SK-N-SH (cell line): ENCODE measurements around the gene FAM227B. TPM values are rescaled to one million over a fixed set of nuclear protein-coding genes. Genes with fewer than 3 reads are reported as not detected.
"Not testable (repeated sequence)": the region's sequence is repeated elsewhere in the genome, so short reads cannot be mapped to it uniquely, and the experiment has no call there.

Experiments
- CTCF ChIA-PET: fragments of 300-600, 350-600 bp; formaldehyde crosslinking; extraction: SDS; loops from one replicate; lab custom pipeline; 2021; lab: Yijun Ruan, JAX
- POLR2A ChIA-PET: fragments of 350-600 bp; sonication (Branson Sonifier 250); formaldehyde crosslinking; extraction: SDS; loops from one replicate; lab custom pipeline; 2020; ENCODE audit warnings: antibody characterized with exemption, inconsistent platforms; lab: Yijun Ruan, JAX
- DNase-seq: peaks from one replicate; pipeline ENCODE4 v3.0.0; 2012
- H2AFZ ChIP-seq: fragments of 200-600 bp; sonication (generic); 2 replicates; pipeline ENCODE4 v1.8.1; 2016; ENCODE audit warnings: antibody characterized with exemption, mild to moderate bottlenecking, low read depth
- H3F3A ChIP-seq: fragments of 200-600 bp; sonication (generic); replicated peaks from 2 replicates; pipeline ENCODE3; 2016; ENCODE audit warnings: antibody characterized with exemption, mild to moderate bottlenecking; ENCODE audit not compliant: insufficient read depth
- H3K27ac ChIP-seq, 2 experiments: fragments of 200-500 bp in 1 of 2; fragments of 200-600 bp in 1 of 2; sonication (Bioruptor generic) in 1 of 2; sonication (generic), shearing (Covaris generic) in 1 of 2; 2 replicates each; pipeline versions ENCODE4 v1.5.1 to v1.6.1; 2014 to 2016; ENCODE audit warnings: low read depth in 2 of 2, inconsistent platforms in 1 of 2, low read length in 1 of 2, mild to moderate bottlenecking in 1 of 2, mixed read lengths in 1 of 2
- H3K27me3 ChIP-seq: fragments of 200-600 bp; sonication (generic), shearing (Covaris generic); 2 replicates; pipeline ENCODE4 v1.6.1; 2016; ENCODE audit warnings: mixed run types; ENCODE audit not compliant: insufficient read depth
- H3K36me3 ChIP-seq, 2 experiments: fragments of 200-500 bp in 1 of 2; fragments of 200-600 bp in 1 of 2; sonication (Bioruptor generic) in 1 of 2; sonication (generic) in 1 of 2; replicated peaks in 1 of 2; 2 replicates each; pipeline versions ENCODE3 to v1.5.1; 2014 to 2016; ENCODE audit warnings: low read length in 1 of 2, mild to moderate bottlenecking in 1 of 2; ENCODE audit not compliant: insufficient read depth in 2 of 2, control insufficient read depth in 1 of 2
- H3K4me1 ChIP-seq, 2 experiments: fragments of 200-500 bp in 1 of 2; fragments of 200-600 bp in 1 of 2; sonication (Bioruptor generic) in 1 of 2; sonication (generic), shearing (Covaris generic) in 1 of 2; 2 replicates each; pipeline versions ENCODE4 v1.5.1 to v1.6.1; 2014 to 2016; ENCODE audit warnings: low read depth in 1 of 2, low read length in 1 of 2, mixed run types in 1 of 2; ENCODE audit not compliant: insufficient read depth in 2 of 2, control insufficient read depth in 1 of 2
- H3K4me2 ChIP-seq: fragments of 200-600 bp; sonication (generic), shearing (Covaris generic); 2 replicates; pipeline ENCODE4 v1.6.1; 2017; ENCODE audit warnings: mixed run types
- H3K4me3 ChIP-seq, 2 experiments: fragments of 200-500 bp in 1 of 2; fragments of 200-600 bp in 1 of 2; sonication (Bioruptor generic) in 1 of 2; sonication (generic), shearing (Covaris generic) in 1 of 2; 2 replicates each; pipeline versions ENCODE4 v1.5.1 to v1.8.1; 2014 to 2016; ENCODE audit warnings: low read depth in 2 of 2, inconsistent platforms in 1 of 2, low read length in 1 of 2, mild to moderate bottlenecking in 1 of 2, mixed read lengths in 1 of 2, moderate library complexity in 1 of 2
- H3K79me2 ChIP-seq: fragments of 200-600 bp; sonication (generic); 2 replicates; pipeline ENCODE4 v1.8.1; 2017; ENCODE audit warnings: mild to moderate bottlenecking; ENCODE audit not compliant: insufficient read depth
- H3K9ac ChIP-seq: fragments of 200-600 bp; sonication (generic); 2 replicates; pipeline ENCODE4 v1.6.1; 2017; ENCODE audit warnings: mixed run types
- H3K9me2 ChIP-seq: fragments of 200-600 bp; sonication (generic); 2 replicates; pipeline ENCODE4 v1.6.1; 2017; ENCODE audit warnings: mixed run types
- H3K9me3 ChIP-seq: fragments of 200-600 bp; sonication (generic); 2 replicates; pipeline ENCODE4 v1.6.1; 2017; ENCODE audit warnings: mixed run types, mild to moderate bottlenecking, moderate library complexity
- H4K20me1 ChIP-seq: fragments of 200-600 bp; sonication (generic); 2 replicates; pipeline ENCODE4 v1.6.1; 2017; ENCODE audit warnings: mild to moderate bottlenecking, mixed run types; ENCODE audit not compliant: insufficient read depth
- GABPA ChIP-seq: IDR thresholded peaks from 2 replicates; pipeline ENCODE4 v1.4.0; 2012; ENCODE audit warnings: low read depth, mild to moderate bottlenecking
- GATA2 ChIP-seq: sonication (generic); formaldehyde crosslinking; IDR thresholded peaks from 2 replicates; pipeline ENCODE4 v1.5.0; 2020; ENCODE audit warnings: mild to moderate bottlenecking, missing genetic modification reagents
- JUND ChIP-seq: IDR thresholded peaks from 2 replicates; pipeline ENCODE4 v1.4.0; 2012
- POLR2AphosphoS5 ChIP-seq: IDR thresholded peaks from 2 replicates; pipeline ENCODE4 v1.6.1; 2012; ENCODE audit warnings: low read depth, low read length
- RCOR1 ChIP-seq: fragments of 150-350 bp; IDR thresholded peaks from 2 replicates; pipeline ENCODE4 v1.6.1; 2017; ENCODE audit warnings: antibody characterized with exemption, low read length
- TAF1 ChIP-seq: IDR thresholded peaks from 2 replicates; pipeline ENCODE4 v1.6.1; 2012; ENCODE audit warnings: low read depth, mild to moderate bottlenecking, low read length, moderate library complexity, borderline replicate concordance
- TEAD4 ChIP-seq: IDR thresholded peaks from 2 replicates; pipeline ENCODE4 v1.4.0; 2012; ENCODE audit warnings: mild to moderate bottlenecking, borderline replicate concordance; ENCODE audit not compliant: insufficient read depth
- YY1 ChIP-seq: IDR thresholded peaks from 2 replicates; pipeline ENCODE4 v1.4.0; 2012; ENCODE audit warnings: low read depth, mild to moderate bottlenecking
- WGBS: methylation state at CpG from one replicate; pipeline ENCODE4 v1.1.6; 2017; ENCODE audit warnings: low lambda C conversion rate; 5-methylcytosine and 5-hydroxymethylcytosine counted together
- polyA plus RNA-seq, 3 experiments: library from polyadenylated mRNA; depleted of rRNA; stranded (reverse); fragments of >200 nt; gene quantifications; 2 replicates each; pipeline ENCODE4 v1.2.3, GENCODE V29; 2012
- TF ChIP-seq, protein P1 (sequence below): IDR thresholded peaks from 2 replicates; pipeline ENCODE4 v1.6.1; 2012; ENCODE audit warnings: mild to moderate bottlenecking, low read depth, low read length, moderate library complexity
- TF ChIP-seq, protein P2 (sequence below): IDR thresholded peaks from 2 replicates; pipeline ENCODE4 v1.4.0; 2012; ENCODE audit warnings: low read depth, borderline replicate concordance
- TF ChIP-seq, protein P3 (sequence below): fragments of 150-350 bp; IDR thresholded peaks from 2 replicates; pipeline ENCODE4 v1.6.1; 2017; ENCODE audit warnings: antibody characterized with exemption, low read length, low read depth, borderline replicate concordance
- TF ChIP-seq, protein P4 (sequence below): IDR thresholded peaks from 2 replicates; pipeline ENCODE4 v1.4.0; 2012; ENCODE audit warnings: low read depth
- TF ChIP-seq, protein P5 (sequence below): fragments of 150-350 bp; IDR thresholded peaks from 2 replicates; pipeline ENCODE4 v1.6.1; 2016; ENCODE audit warnings: mild to moderate bottlenecking, low read depth, low read length
- TF ChIP-seq, protein P6 (sequence below): IDR thresholded peaks from 2 replicates; pipeline ENCODE4 v1.4.0; 2012; ENCODE audit warnings: low read depth, borderline replicate concordance

FAM227B gene
- polyA plus RNA-seq, 1 of the 3 experiments (the other 2 are of a cell fraction), result 4.4 TPM

DNA sequence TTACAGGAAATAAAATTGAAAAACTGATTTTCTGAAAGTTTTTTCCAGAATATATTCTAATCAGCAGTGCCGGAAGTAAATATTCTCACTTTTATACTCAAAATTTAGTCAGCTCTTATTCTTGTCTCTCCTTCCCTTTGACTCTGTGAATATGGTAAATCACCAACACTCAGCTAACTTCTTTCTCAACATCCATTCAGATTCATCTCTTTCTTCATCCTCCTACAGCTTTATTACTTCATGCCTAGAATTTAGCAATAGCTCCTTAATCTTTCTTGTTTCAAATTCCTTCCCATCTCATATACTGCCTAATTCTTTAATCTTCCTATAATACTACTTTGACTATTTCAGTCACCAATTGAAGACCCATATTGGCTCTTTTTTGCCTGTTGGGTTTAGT lies 129.7 kb downstream of the FAM227B start:
- no peaks in the 10 kb centered on the region for H3K9me2 ChIP-seq
- no peaks in the 10 kb centered on the region; a peak in 2 of 4 replicates for H3K4me1 ChIP-seq
- DNase-seq, result no peak
- H3K27ac ChIP-seq, result no peak overlapping the region
- H3F3A ChIP-seq, result peaks cover 15% of the 10 kb centered on the region
- ChIA-PET POLR2A (no interaction called here), CTCF (no interaction called here)
- no peak overlapping the region for H3K4me2 ChIP-seq
- H3K27me3 ChIP-seq, result no peaks in the 10 kb centered on the region
- H3K4me3 ChIP-seq, result no peak overlapping the region
- no peak overlapping the region for H2AFZ ChIP-seq
- WGBS, result 45% methylated on average over 1 of the region's 1 CpG
- no peaks in the 10 kb centered on the region for H3K9me3 ChIP-seq
- H4K20me1 ChIP-seq, result no peaks in the 10 kb centered on the region
- H3K9ac ChIP-seq, result no peak overlapping the region
- no peaks in the 10 kb centered on the region for H3K36me3 ChIP-seq
- TF ChIP-seq POLR2AphosphoS5 (no peak), RCOR1 (no peak), YY1 (no peak), JUND (no peak), TAF1 (no peak), TEAD4 (no peak), GATA2 (no peak), GABPA (no peak)
- TF ChIP-seq, protein P1, sequence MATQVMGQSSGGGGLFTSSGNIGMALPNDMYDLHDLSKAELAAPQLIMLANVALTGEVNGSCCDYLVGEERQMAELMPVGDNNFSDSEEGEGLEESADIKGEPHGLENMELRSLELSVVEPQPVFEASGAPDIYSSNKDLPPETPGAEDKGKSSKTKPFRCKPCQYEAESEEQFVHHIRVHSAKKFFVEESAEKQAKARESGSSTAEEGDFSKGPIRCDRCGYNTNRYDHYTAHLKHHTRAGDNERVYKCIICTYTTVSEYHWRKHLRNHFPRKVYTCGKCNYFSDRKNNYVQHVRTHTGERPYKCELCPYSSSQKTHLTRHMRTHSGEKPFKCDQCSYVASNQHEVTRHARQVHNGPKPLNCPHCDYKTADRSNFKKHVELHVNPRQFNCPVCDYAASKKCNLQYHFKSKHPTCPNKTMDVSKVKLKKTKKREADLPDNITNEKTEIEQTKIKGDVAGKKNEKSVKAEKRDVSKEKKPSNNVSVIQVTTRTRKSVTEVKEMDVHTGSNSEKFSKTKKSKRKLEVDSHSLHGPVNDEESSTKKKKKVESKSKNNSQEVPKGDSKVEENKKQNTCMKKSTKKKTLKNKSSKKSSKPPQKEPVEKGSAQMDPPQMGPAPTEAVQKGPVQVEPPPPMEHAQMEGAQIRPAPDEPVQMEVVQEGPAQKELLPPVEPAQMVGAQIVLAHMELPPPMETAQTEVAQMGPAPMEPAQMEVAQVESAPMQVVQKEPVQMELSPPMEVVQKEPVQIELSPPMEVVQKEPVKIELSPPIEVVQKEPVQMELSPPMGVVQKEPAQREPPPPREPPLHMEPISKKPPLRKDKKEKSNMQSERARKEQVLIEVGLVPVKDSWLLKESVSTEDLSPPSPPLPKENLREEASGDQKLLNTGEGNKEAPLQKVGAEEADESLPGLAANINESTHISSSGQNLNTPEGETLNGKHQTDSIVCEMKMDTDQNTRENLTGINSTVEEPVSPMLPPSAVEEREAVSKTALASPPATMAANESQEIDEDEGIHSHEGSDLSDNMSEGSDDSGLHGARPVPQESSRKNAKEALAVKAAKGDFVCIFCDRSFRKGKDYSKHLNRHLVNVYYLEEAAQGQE, result no peak
- TF ChIP-seq, protein P2, sequence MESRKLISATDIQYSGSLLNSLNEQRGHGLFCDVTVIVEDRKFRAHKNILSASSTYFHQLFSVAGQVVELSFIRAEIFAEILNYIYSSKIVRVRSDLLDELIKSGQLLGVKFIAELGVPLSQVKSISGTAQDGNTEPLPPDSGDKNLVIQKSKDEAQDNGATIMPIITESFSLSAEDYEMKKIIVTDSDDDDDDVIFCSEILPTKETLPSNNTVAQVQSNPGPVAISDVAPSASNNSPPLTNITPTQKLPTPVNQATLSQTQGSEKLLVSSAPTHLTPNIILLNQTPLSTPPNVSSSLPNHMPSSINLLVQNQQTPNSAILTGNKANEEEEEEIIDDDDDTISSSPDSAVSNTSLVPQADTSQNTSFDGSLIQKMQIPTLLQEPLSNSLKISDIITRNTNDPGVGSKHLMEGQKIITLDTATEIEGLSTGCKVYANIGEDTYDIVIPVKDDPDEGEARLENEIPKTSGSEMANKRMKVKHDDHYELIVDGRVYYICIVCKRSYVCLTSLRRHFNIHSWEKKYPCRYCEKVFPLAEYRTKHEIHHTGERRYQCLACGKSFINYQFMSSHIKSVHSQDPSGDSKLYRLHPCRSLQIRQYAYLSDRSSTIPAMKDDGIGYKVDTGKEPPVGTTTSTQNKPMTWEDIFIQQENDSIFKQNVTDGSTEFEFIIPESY, result no peak
- TF ChIP-seq, protein P3, sequence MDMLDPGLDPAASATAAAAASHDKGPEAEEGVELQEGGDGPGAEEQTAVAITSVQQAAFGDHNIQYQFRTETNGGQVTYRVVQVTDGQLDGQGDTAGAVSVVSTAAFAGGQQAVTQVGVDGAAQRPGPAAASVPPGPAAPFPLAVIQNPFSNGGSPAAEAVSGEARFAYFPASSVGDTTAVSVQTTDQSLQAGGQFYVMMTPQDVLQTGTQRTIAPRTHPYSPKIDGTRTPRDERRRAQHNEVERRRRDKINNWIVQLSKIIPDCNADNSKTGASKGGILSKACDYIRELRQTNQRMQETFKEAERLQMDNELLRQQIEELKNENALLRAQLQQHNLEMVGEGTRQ, result no peak
- TF ChIP-seq, protein P4, sequence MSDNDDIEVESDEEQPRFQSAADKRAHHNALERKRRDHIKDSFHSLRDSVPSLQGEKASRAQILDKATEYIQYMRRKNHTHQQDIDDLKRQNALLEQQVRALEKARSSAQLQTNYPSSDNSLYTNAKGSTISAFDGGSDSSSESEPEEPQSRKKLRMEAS, result no peak
- TF ChIP-seq, protein P5, sequence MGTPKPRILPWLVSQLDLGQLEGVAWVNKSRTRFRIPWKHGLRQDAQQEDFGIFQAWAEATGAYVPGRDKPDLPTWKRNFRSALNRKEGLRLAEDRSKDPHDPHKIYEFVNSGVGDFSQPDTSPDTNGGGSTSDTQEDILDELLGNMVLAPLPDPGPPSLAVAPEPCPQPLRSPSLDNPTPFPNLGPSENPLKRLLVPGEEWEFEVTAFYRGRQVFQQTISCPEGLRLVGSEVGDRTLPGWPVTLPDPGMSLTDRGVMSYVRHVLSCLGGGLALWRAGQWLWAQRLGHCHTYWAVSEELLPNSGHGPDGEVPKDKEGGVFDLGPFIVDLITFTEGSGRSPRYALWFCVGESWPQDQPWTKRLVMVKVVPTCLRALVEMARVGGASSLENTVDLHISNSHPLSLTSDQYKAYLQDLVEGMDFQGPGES, result no peak
- TF ChIP-seq, protein P6, sequence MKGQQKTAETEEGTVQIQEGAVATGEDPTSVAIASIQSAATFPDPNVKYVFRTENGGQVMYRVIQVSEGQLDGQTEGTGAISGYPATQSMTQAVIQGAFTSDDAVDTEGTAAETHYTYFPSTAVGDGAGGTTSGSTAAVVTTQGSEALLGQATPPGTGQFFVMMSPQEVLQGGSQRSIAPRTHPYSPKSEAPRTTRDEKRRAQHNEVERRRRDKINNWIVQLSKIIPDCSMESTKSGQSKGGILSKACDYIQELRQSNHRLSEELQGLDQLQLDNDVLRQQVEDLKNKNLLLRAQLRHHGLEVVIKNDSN, result no peak
- no peaks in the 10 kb centered on the region for H3K79me2 ChIP-seq

DNA sequence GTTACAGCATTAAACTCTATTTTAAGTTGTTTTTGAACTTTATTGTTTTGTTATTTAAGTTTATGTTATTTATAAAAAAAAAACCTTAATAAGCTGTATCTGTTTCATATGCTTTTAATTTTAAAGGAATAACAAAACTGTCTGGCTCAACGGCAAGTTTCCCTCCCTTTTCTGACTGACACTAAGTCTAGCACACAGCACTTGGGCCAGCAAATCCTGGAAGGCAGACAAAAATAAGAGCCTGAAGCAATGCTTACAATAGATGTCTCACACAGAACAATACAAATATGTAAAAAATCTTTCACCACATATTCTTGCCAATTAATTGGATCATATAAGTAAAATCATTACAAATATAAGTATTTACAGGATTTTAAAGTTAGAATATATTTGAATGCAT lies 135.2 kb downstream of the FAM227B start:
- H3K4me1 ChIP-seq, DNase-seq, H3K27ac ChIP-seq, H3K9ac ChIP-seq, CTCF ChIA-PET, H3K9me3 ChIP-seq, H3K4me2 ChIP-seq, H3F3A ChIP-seq, H2AFZ ChIP-seq, H3K27me3 ChIP-seq, H4K20me1 ChIP-seq, H3K79me2 ChIP-seq, POLR2A ChIA-PET, H3K9me2 ChIP-seq, H3K4me3 ChIP-seq, H3K36me3 ChIP-seq: not testable (repeated sequence)
- 47% methylated on average over 1 of the region's 1 CpG for WGBS

DNA sequence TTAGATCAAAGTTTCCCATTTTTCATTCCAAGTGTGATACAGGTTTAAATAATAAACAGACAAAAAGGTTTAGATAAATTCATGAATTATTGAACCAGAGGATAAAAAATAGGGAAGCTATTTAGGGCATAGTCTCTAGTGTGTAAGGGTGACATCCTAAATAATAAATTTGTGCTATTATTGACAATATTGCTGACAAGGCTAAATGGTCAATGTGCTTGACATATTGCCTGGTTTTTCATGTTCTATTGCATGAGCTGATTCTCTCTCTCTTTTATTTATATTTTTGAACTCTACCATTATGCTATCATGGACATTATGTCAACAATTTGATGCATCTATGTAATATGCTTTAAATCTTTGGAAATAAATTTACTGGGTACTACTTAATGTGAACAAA lies 141.6 kb downstream of the FAM227B start:
- H3K4me1 ChIP-seq, H3K4me2 ChIP-seq, H3K79me2 ChIP-seq, H4K20me1 ChIP-seq, CTCF ChIA-PET, POLR2A ChIA-PET, DNase-seq, H3F3A ChIP-seq, H3K27me3 ChIP-seq, H3K9ac ChIP-seq, H3K4me3 ChIP-seq, H3K9me3 ChIP-seq, H3K9me2 ChIP-seq, H3K27ac ChIP-seq, H2AFZ ChIP-seq, H3K36me3 ChIP-seq: not testable (repeated sequence)
